Neutrophil (primary cell): ENCODE measurements around the gene CFL1.

Experiments
- H3K27ac ChIP-seq: fragments of 200-600 bp; sonication (generic); 2 replicates; pipeline ENCODE4 v1.5.1; 2016; ENCODE audit warnings: mild to moderate bottlenecking, moderate library complexity
- H3K27me3 ChIP-seq: fragments of 200-600 bp; sonication (generic); 2 replicates; pipeline ENCODE4 v1.6.0; 2016; ENCODE audit warnings: mild to moderate bottlenecking
- H3K36me3 ChIP-seq: fragments of 200-600 bp; sonication (generic); 2 replicates; pipeline ENCODE4 v1.5.1; 2017
- H3K4me1 ChIP-seq, 2 experiments: fragments of 200-600 bp in 1 of 2; sonication (generic) in 1 of 2; 1 replicate in 1 of 2; 2 replicates in 1 of 2; pipeline versions ENCODE4 v1.5.1 to v1.6.1; 2013 to 2016; ENCODE audit warnings: low read depth in 1 of 2, low read length in 1 of 2, mild to moderate bottlenecking in 1 of 2, moderate library complexity in 1 of 2; ENCODE audit not compliant: control insufficient read depth in 1 of 2, insufficient read depth in 1 of 2
- H3K4me3 ChIP-seq, 2 experiments: fragments of 200-600 bp in 1 of 2; sonication (generic) in 1 of 2; 1 replicate in 1 of 2; 2 replicates in 1 of 2; pipeline ENCODE4 v1.5.1; 2013 to 2016; ENCODE audit warnings: low read depth in 1 of 2, low read length in 1 of 2, mild to moderate bottlenecking in 1 of 2, moderate library complexity in 1 of 2
- H3K9me3 ChIP-seq: fragments of 200-600 bp; sonication (generic); 2 replicates; pipeline ENCODE4 v1.5.1; 2016
- CTCF ChIP-seq: fragments of 200-600 bp; sonication (generic); IDR thresholded peaks from 2 replicates; pipeline ENCODE4 v1.5.1; 2016; ENCODE audit warnings: antibody characterized with exemption

Gene CFL1

GRCh38 chr11:65855927-65856363, 2.0 kb downstream of the CFL1 start:
- no peak for TF ChIP-seq CTCF
- Histone ChIP-seq H3K27ac (peak overlapping the region; percentile 96), H3K4me3 (peak overlapping the region; percentile 97 to 98)

GRCh38 chr11:65854852-65855837, 2.8 kb downstream of the CFL1 start:
- Histone ChIP-seq H3K36me3 (peaks cover 62% of the 10 kb centered on the region), H3K27ac (peak overlapping the region; percentile 96), H3K4me1 (peaks cover 46 to 51% of the 10 kb centered on the region in 2 experiments), H3K27me3 (no peaks in the 10 kb centered on the region), H3K4me3 (peak overlapping the region in 1 of 2 experiments; percentile 97), H3K9me3 (no peaks in the 10 kb centered on the region)
- no peak for TF ChIP-seq CTCF

More at GRCh38 chr11:65855927-65856363, 2.0 kb downstream of the CFL1 start:
- Histone ChIP-seq H3K9me3 (no peaks in the 10 kb centered on the region), H3K27me3 (no peaks in the 10 kb centered on the region), H3K36me3 (peaks cover 54% of the 10 kb centered on the region), H3K4me1 (peaks cover 52 to 54% of the 10 kb centered on the region in 2 experiments)

- H3K27me3 ChIP-seq: no peaks in the 10 kb centered on the region
- H3K9me3 ChIP-seq: no peaks in the 10 kb centered on the region
- peaks cover 66% of the 10 kb centered on the region for H3K36me3 ChIP-seq
- no peak overlapping the region for H3K4me3 ChIP-seq
- peak overlapping the region; percentile 96 for H3K27ac ChIP-seq
- peaks cover 38 to 43% of the 10 kb centered on the region in 2 experiments for H3K4me1 ChIP-seq
- TF ChIP-seq CTCF: no peak
Observed at GRCh38 chr11:65854161-65854592, 3.8 kb downstream of the CFL1 start.

- Histone ChIP-seq H3K9me3 (no peaks in the 10 kb centered on the region), H3K36me3 (peaks cover 66% of the 10 kb centered on the region), H3K27me3 (no peaks in the 10 kb centered on the region), H3K4me3 (no peak overlapping the region), H3K4me1 (peaks cover 31 to 35% of the 10 kb centered on the region in 2 experiments), H3K27ac (peak overlapping the region; percentile 96)
- TF ChIP-seq CTCF: no peak
Observed at GRCh38 chr11:65853246-65853979, 4.6 kb downstream of the CFL1 start.

GRCh38 chr11:65852508-65853245, 5.3 kb downstream of the CFL1 start:
- no peak for TF ChIP-seq CTCF
- Histone ChIP-seq H3K9me3 (no peaks in the 10 kb centered on the region), H3K27me3 (no peaks in the 10 kb centered on the region), H3K27ac (peak overlapping the region; percentile 96), H3K4me1 (peaks cover 29 to 34% of the 10 kb centered on the region in 2 experiments), H3K4me3 (no peak overlapping the region), H3K36me3 (peaks cover 66% of the 10 kb centered on the region)
